HG03159 (cell line): Measurements from ENCODE around the gene RNF145.
"Not testable (repeated sequence)": the region's sequence is repeated elsewhere in the genome, so short reads cannot be mapped to it uniquely, and the experiment has no call there.

Experiments
- ATAC-seq: cut with Tn5 transposase; IDR thresholded peaks from one replicate; pipeline ENCODE4 v1.9.1; 2021; ENCODE audit warnings: mild to moderate bottlenecking, moderate library complexity; ENCODE audit not compliant: unreplicated experiment

The RNF145 gene

GRCh38 chr5:159121061-159121460 lies 88.3 kb downstream of the RNF145 start:
- no peak for ATAC-seq

GRCh38 chr5:159120446-159120845 lies 88.9 kb downstream of the RNF145 start:
- ATAC-seq: no peak

- ATAC-seq: not testable (repeated sequence)
These were observed 89.5 kb downstream of the RNF145 start for GRCh38 chr5:159119842-159120241.

GRCh38 chr5:159118958-159119659 lies 90.2 kb downstream of the RNF145 start:
- ATAC-seq: not testable (repeated sequence)

- ATAC-seq: no peak
These were observed 95.9 kb downstream of the RNF145 start for GRCh38 chr5:159113405-159113804.

GRCh38 chr5:159112436-159112835 lies 96.9 kb downstream of the RNF145 start:
- no peak for ATAC-seq
